ENCODE data around the gene SENP8.
A peak's percentile ranks its signal among the peaks of the same experiment; 100 is the strongest.
"Not testable (repeated sequence)": the region's sequence is repeated elsewhere in the genome, so short reads cannot be mapped to it uniquely, and the experiment has no call there.

The SENP8 gene

DNA sequence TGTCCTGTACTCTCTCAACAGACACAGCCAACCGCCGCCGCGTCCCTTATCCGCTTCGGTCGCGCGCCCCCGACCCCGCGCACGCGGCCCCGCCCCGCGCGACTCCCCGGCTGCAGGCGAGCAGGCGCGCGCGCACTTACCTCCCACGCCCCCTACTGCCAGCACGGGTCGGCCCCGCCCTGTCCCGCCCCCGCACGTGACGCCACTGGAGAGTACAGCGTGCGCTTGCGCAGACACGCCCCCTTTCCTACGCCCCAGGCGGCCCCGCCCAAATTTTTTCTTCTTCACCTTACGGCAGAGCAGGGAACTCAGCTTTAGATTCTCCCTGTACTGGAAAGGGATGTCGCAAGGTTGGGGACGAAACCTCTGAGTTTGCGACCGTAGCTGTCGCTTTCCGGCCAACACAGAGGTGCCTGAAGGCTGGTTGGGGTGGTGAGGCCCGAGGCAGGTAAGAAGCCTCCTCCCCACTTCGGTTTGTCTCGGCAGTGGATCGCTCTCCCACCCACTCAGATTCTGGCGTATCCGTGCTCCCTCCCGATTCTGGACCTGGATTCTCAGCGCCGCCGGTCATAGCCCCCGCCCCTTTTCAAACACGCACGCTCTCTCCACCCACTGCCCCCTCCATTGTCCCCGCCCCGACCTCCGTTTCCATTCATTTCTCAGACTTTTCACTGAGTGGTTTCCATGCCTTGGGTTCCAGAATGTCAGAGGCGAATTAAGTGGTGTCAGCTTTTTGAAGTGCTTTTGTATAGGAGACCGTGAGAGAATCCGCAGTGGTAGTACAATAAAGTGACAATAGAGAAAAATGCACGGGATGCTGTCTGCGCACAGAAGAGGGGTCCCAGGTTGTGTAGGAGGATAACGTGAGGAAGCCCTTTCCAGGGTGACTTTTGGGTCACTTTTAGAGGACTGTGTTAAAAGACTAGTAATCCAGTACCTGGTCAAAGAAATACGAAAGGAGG is at the start of gene SENP8, which contains the start of gene MYO9A:
TSS of gene SENP8 (plus strand) at position 387 of the 962 bp plus-strand sequence. CDS start 21,221 bp downstream, outside the sequence.
TSS of gene MYO9A (minus strand) at position 134 of the 962 bp plus-strand sequence. CDS start 71,587 bp downstream, outside the sequence.
- Mint-ChIP-seq H3K4me1 (peaks cover 29% of the 10 kb centered on the region), H3K27ac (peak within 1 kb of the TSS; percentile 94)
- CTCF ChIA-PET, result interaction anchor here (1.3 kb wide), 1 partner anchor 9 kb away, joined by 3 read pairs; no protein-coding TSS in a partner anchor

GRCh38 chr15:72068856-72069255 is 49.3 kb upstream of the SENP8 start:
- Mint-ChIP-seq H3K27me3 (no peaks in the 10 kb centered on the region), H3K27ac (no peak overlapping the region), H3K9me3 (no peaks in the 10 kb centered on the region), H3K4me3 (no peak overlapping the region), H3K4me1 (no peaks in the 10 kb centered on the region), H3K36me3 (no peaks in the 10 kb centered on the region)
- DNase-seq, result no peak
- CTCF ChIA-PET, result no interaction called here

More for the DNA sequence above, at the start of gene SENP8, which contains the start of gene MYO9A:
- Mint-ChIP-seq H3K36me3 (no peaks in the 10 kb centered on the region), H3K27me3 (peaks cover 13% of the 10 kb centered on the region), H3K9me3 (no peaks in the 10 kb centered on the region), H3K4me3 (peak within 1 kb of the TSS; percentile 87)
- DNase-seq, result peak; percentile 98

DNA sequence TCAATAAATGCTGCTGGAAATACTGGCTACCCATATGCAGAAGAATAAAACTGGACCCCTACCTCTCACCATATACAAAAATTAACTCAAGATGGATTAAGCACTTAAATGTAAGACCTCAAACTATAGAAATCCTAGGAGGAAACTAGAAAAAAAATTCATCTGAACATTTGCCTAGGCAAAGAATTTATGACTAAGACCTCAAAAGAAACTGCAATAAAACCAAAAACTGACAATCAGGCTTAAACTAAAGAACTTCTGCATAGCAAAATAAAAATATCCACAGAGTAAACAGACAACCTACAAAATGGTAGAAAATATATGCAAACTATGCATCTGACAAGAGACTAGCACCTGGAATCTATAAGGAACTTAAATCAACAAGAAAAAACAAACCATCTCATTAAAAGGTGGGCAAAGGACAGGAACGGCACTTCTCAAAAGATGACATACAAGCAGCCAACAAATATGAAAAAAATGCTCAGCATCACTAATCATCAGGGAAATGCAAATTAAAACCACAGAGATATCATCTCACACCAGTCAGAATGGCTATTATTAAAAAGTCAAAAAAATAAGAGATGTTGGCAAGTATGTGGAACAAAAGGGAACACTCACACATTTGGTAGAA is 47.3 kb upstream of the SENP8 start:
- H3K4me1 Mint-ChIP-seq, result no peaks in the 10 kb centered on the region
- H3K4me3 Mint-ChIP-seq, result no peak overlapping the region
- no peaks in the 10 kb centered on the region for H3K36me3 Mint-ChIP-seq
- H3K27me3 Mint-ChIP-seq, result no peaks in the 10 kb centered on the region
- DNase-seq, result no peak
- H3K27ac Mint-ChIP-seq, result no peak overlapping the region
- no peaks in the 10 kb centered on the region for H3K9me3 Mint-ChIP-seq
- CTCF ChIA-PET, result no interaction called here

- H3K4me3 Mint-ChIP-seq, DNase-seq, H3K27ac Mint-ChIP-seq, CTCF ChIA-PET, H3K4me1 Mint-ChIP-seq, H3K36me3 Mint-ChIP-seq, H3K9me3 Mint-ChIP-seq, H3K27me3 Mint-ChIP-seq: not testable (repeated sequence)
Observed at GRCh38 chr15:72071448-72071825, 46.8 kb upstream of the SENP8 start.

DNA sequence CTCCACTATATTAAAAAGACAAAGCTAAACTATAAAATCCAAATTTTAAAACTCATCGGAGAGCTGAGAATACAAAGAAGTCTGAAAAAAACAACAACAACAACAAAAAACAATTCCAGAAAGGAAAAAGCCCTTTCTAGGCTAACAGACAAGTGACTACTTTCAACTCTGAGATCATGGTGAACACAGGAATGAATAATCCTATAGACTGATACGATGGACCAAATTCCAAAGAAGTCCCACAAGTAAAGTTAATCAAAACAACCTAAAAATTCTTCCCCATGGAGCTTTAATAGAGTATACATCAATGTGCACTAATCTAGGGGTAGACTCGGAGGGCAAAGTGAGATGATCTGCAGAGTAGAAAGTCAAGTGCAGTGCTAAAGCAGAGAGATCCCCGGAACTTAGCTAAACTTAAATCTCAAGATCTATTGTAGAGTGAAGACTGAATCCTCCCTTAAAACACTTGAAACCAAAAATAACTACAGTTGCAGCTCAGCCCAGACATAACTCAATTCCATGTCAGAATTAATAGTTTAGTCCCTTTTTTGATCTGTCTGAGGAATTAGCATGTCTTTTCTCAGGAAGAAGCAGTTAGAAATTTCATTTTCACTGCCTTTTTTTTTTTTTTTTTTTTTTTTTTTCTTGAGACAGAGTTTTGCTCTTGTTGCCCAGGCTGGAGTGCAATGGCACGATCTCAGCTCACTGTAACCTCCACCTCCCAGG is 43.7 kb upstream of the SENP8 start:
- Mint-ChIP-seq H3K9me3 (no peaks in the 10 kb centered on the region), H3K27me3 (no peaks in the 10 kb centered on the region), H3K4me3 (no peak overlapping the region), H3K27ac (no peak overlapping the region), H3K4me1 (peaks cover 3% of the 10 kb centered on the region), H3K36me3 (no peaks in the 10 kb centered on the region)
- CTCF ChIA-PET, result interaction anchor here (0.6 kb wide), 1 partner anchor 237 kb away, joined by 3 read pairs; no protein-coding TSS in a partner anchor
- DNase-seq, result no peak

GRCh38 chr15:72077950-72078349 is 40.3 kb upstream of the SENP8 start:
- CTCF ChIA-PET, result no interaction called here
- no peaks in the 10 kb centered on the region for H3K36me3 Mint-ChIP-seq

DNA sequence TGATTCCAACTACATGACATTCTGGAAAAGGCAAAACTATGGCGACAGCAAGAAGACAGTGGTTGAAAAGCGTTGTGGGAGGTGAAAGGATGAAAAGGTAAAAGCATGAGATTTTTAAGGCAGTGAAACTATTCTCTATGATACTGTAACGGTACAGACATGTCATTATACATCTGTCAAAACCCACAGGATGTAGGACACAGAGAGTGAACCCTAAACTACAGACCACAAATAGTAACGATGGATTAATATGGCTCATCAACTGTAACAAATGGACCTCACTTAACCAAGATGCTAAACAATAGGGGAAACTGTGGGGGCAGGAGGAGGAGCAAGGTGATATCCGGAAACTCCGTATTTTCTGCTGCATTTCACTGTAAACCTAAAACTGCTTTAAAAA is 39.3 kb upstream of the SENP8 start:
- Mint-ChIP-seq H3K27ac (peak overlapping the region; percentile 4), H3K9me3 (peaks cover 3% of the 10 kb centered on the region), H3K27me3 (no peaks in the 10 kb centered on the region), H3K4me1 (peaks cover 3% of the 10 kb centered on the region), H3K4me3 (no peak overlapping the region), H3K36me3 (no peaks in the 10 kb centered on the region)
- no peak for DNase-seq
- CTCF ChIA-PET, result no interaction called here

More at GRCh38 chr15:72077950-72078349, 40.3 kb upstream of the SENP8 start:
- Mint-ChIP-seq H3K9me3 (no peaks in the 10 kb centered on the region), H3K27ac (no peak overlapping the region), H3K4me3 (no peak overlapping the region), H3K4me1 (peaks cover 3% of the 10 kb centered on the region), H3K27me3 (no peaks in the 10 kb centered on the region)
- no peak for DNase-seq

DNA sequence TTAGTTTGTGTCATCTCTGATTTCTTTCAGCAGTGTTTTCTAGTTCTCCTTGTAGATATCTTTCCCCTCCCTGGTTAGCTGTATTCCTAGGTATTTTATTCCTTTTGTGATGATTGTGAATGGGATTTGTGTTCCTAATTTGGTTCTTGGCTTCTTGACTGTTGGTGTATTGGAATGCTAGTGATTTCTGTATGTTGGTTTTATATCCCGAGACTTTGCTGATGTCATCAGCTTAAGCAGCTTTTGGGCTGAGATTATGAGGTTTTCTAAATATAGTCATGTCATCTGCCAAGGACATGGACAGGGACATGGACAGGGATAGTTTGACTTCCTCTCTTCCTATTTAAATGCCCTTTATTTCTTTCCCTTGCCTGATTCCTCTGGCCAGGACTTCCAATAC is 36.0 kb upstream of the SENP8 start:
- H3K4me3 Mint-ChIP-seq, result no peak overlapping the region
- no peaks in the 10 kb centered on the region for H3K36me3 Mint-ChIP-seq
- DNase-seq, result no peak
- H3K4me1 Mint-ChIP-seq, result peaks cover 3% of the 10 kb centered on the region
- CTCF ChIA-PET, result no interaction called here
- no peaks in the 10 kb centered on the region for H3K27me3 Mint-ChIP-seq
- H3K27ac Mint-ChIP-seq, result no peak overlapping the region
- H3K9me3 Mint-ChIP-seq, result peaks cover 6% of the 10 kb centered on the region

GRCh38 chr15:72086010-72086697 is 32.0 kb upstream of the SENP8 start:
- H3K36me3 Mint-ChIP-seq, result no peaks in the 10 kb centered on the region
- no peak overlapping the region for H3K27ac Mint-ChIP-seq
- H3K4me1 Mint-ChIP-seq, result no peaks in the 10 kb centered on the region
- no peak for DNase-seq
- H3K27me3 Mint-ChIP-seq, result no peaks in the 10 kb centered on the region
- no peak overlapping the region for H3K4me3 Mint-ChIP-seq
- H3K9me3 Mint-ChIP-seq, result peaks cover 6% of the 10 kb centered on the region
- CTCF ChIA-PET, result no interaction called here

GRCh38 chr15:72086920-72087648 is 31.1 kb upstream of the SENP8 start:
- Mint-ChIP-seq H3K4me1 (no peaks in the 10 kb centered on the region), H3K27me3 (no peaks in the 10 kb centered on the region), H3K9me3 (peaks cover 6% of the 10 kb centered on the region), H3K27ac (no peak overlapping the region), H3K4me3 (no peak overlapping the region), H3K36me3 (no peaks in the 10 kb centered on the region)
- CTCF ChIA-PET, result no interaction called here
- no peak for DNase-seq

DNA sequence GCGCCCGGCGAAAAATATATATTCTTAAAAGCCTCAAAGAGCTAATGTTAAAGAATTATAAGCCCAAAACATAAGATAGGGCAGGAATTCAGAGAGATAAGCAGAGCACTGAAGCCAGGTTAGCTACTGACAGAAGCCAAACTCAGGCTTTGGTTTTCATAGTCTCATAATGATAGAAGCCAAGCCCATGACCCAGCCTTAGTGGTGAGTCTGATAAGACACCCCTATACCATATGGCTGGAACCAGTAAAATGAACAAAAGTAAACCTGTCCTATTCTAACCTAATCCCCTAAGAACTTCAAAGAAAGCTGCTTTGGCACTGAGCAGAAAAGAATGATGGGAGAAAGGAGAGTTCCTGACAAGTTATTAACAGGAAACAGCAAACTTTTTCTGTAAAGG is 26.2 kb upstream of the SENP8 start:
- Mint-ChIP-seq H3K27ac (no peak overlapping the region), H3K9me3 (no peaks in the 10 kb centered on the region), H3K36me3 (no peaks in the 10 kb centered on the region), H3K4me1 (no peaks in the 10 kb centered on the region), H3K4me3 (no peak overlapping the region), H3K27me3 (no peaks in the 10 kb centered on the region)
- CTCF ChIA-PET, result no interaction called here
- DNase-seq, result no peak

- CTCF ChIA-PET, result no interaction called here
- H3K9me3 Mint-ChIP-seq, result no peaks in the 10 kb centered on the region
- H3K4me1 Mint-ChIP-seq, result no peaks in the 10 kb centered on the region
- H3K4me3 Mint-ChIP-seq, result no peak overlapping the region
- no peak overlapping the region for H3K27ac Mint-ChIP-seq
- no peaks in the 10 kb centered on the region for H3K27me3 Mint-ChIP-seq
- no peak for DNase-seq
- no peaks in the 10 kb centered on the region for H3K36me3 Mint-ChIP-seq
Observed at GRCh38 chr15:72092691-72093090, 25.5 kb upstream of the SENP8 start.

- no peak for DNase-seq
- Mint-ChIP-seq H3K27ac (no peak overlapping the region), H3K36me3 (no peaks in the 10 kb centered on the region), H3K27me3 (no peaks in the 10 kb centered on the region), H3K9me3 (no peaks in the 10 kb centered on the region), H3K4me3 (no peak overlapping the region), H3K4me1 (no peaks in the 10 kb centered on the region)
- CTCF ChIA-PET, result no interaction called here
Observed at GRCh38 chr15:72096796-72097195, 21.4 kb upstream of the SENP8 start.
